ENCODE measurements around the gene PRPSAP1.

The PRPSAP1 gene

GRCh38 chr17:76343106-76343505 is 10.6 kb downstream of the PRPSAP1 start:
- TF ChIP-seq RAD21 (IDR thresholded peaks at IDR 0.05; ENCODE audit: low read depth) = no peak

- TF ChIP-seq ZBTB7A (IDR thresholded peaks at IDR 0.05; ENCODE audit: low read depth) (no peak), CREB1 (IDR thresholded peaks at IDR 0.05; ENCODE audit: low read depth) (no peak), RAD21 (IDR thresholded peaks at IDR 0.05; ENCODE audit: low read depth) (no peak), REST (IDR thresholded peaks at IDR 0.05; ENCODE audit: low read depth) (no peak), YY1 (IDR thresholded peaks at IDR 0.05; ENCODE audit: low read depth) (no peak), TCF12 (IDR thresholded peaks at IDR 0.05; ENCODE audit: low read depth) (no peak), TAF1 (IDR thresholded peaks at IDR 0.05; ENCODE audit: low read depth) (no peak), MAX (IDR thresholded peaks at IDR 0.05) (no peak), FOXM1 (IDR thresholded peaks at IDR 0.05; ENCODE audit: borderline replicate concordance, low read depth) (no peak), CEBPB (IDR thresholded peaks at IDR 0.05) (no peak), EP300 (IDR thresholded peaks at IDR 0.05; ENCODE audit: borderline replicate concordance) (no peak), NFIC (IDR thresholded peaks at IDR 0.05) (no peak)
Observed at GRCh38 chr17:76341301-76341700, 12.4 kb downstream of the PRPSAP1 start.

GRCh38 chr17:76337413-76337777 is 16.3 kb downstream of the PRPSAP1 start:
- TF ChIP-seq RAD21 (IDR thresholded peaks at IDR 0.05; ENCODE audit: low read depth) = no peak
- TF ChIP-seq YY1 (IDR thresholded peaks at IDR 0.05; ENCODE audit: low read depth) = no peak
- no peak for TF ChIP-seq EGR1 (IDR thresholded peaks at IDR 0.05)
- TF ChIP-seq EP300 (IDR thresholded peaks at IDR 0.05; ENCODE audit: borderline replicate concordance) = no peak
- TF ChIP-seq TEAD4 (IDR thresholded peaks at IDR 0.05) = no peak
- TF ChIP-seq NFIC (IDR thresholded peaks at IDR 0.05) = no peak
- TF ChIP-seq CREB1 (IDR thresholded peaks at IDR 0.05; ENCODE audit: low read depth) = no peak
- TF ChIP-seq CEBPB (IDR thresholded peaks at IDR 0.05) = no peak
- TF ChIP-seq MAX (IDR thresholded peaks at IDR 0.05) = no peak
- no peak for TF ChIP-seq REST (IDR thresholded peaks at IDR 0.05; ENCODE audit: low read depth)
- no peak for TF ChIP-seq TCF12 (IDR thresholded peaks at IDR 0.05; ENCODE audit: low read depth)

GRCh38 chr17:76336756-76337412 is 16.8 kb downstream of the PRPSAP1 start:
- TF ChIP-seq TAF1 (IDR thresholded peaks at IDR 0.05; ENCODE audit: low read depth) (no peak), ZBTB7A (IDR thresholded peaks at IDR 0.05; ENCODE audit: low read depth) (no peak), MAX (IDR thresholded peaks at IDR 0.05) (no peak), USF1 (IDR thresholded peaks at IDR 0.05) (no peak), CREB1 (IDR thresholded peaks at IDR 0.05; ENCODE audit: low read depth) (no peak), CEBPB (IDR thresholded peaks at IDR 0.05) (no peak), YY1 (IDR thresholded peaks at IDR 0.05; ENCODE audit: low read depth) (no peak), NFIC (IDR thresholded peaks at IDR 0.05) (no peak), EP300 (IDR thresholded peaks at IDR 0.05; ENCODE audit: borderline replicate concordance) (no peak), RAD21 (IDR thresholded peaks at IDR 0.05; ENCODE audit: low read depth) (no peak), TCF12 (IDR thresholded peaks at IDR 0.05; ENCODE audit: low read depth) (no peak), REST (IDR thresholded peaks at IDR 0.05; ENCODE audit: low read depth) (no peak)
